Common myeloid progenitor, CD34-positive (primary cell): Measurements from ENCODE around the gene PLCXD1.

ENCODE experiments used
- CTCF ChIA-PET: fragments of 350-600 bp; sonication (Branson Sonifier 250); formaldehyde crosslinking; loops from one replicate; lab custom pipeline; 2021; ENCODE audit warnings: antibody characterized with exemption; lab: Charles Lee
- POLR2A ChIA-PET: fragments of 350-600 bp; sonication (Branson Sonifier 250); formaldehyde crosslinking; loops from one replicate; lab custom pipeline; 2021; ENCODE audit warnings: antibody characterized with exemption; lab: Charles Lee
- DNase-seq, 3 donors: peaks; one replicate each; pipeline versions ENCODE4 v3.0.0 to v3.0.0-alpha.2; 2013
- H3K27ac ChIP-seq, 2 experiments: 1 replicate in 1 of 2; 2 replicates in 1 of 2; pipeline ENCODE4 v1.7.0; 2013; ENCODE audit warnings: inconsistent platforms in 2 of 2, low read length in 2 of 2, mild to moderate bottlenecking in 2 of 2, low read depth in 1 of 2, moderate library complexity in 1 of 2; ENCODE audit not compliant: severe bottlenecking in 2 of 2, insufficient read depth in 1 of 2, poor library complexity in 1 of 2
- H3K27me3 ChIP-seq, 5 experiments: replicated peaks in 2 of 5; 1 replicate in 3 of 5; 2 replicates in 2 of 5; pipeline versions ENCODE4 v1.6.1 to v1.7.0; 2013; ENCODE audit warnings: low read length in 4 of 5, mild to moderate bottlenecking in 2 of 5, moderate library complexity in 2 of 5, inconsistent platforms in 1 of 5; ENCODE audit not compliant: insufficient read depth in 5 of 5, control insufficient read depth in 4 of 5
- H3K36me3 ChIP-seq, 4 experiments: 1 replicate in 2 of 4; 2 replicates in 2 of 4; pipeline versions ENCODE4 v1.6.1 to v1.7.0; 2013; ENCODE audit warnings: low read length in 3 of 4, control low read depth in 1 of 4, mild to moderate bottlenecking in 1 of 4; ENCODE audit not compliant: control insufficient read depth in 4 of 4, insufficient read depth in 4 of 4
- H3K4me1 ChIP-seq, 4 experiments: 1 replicate in 3 of 4; 2 replicates in 1 of 4; pipeline versions ENCODE4 v1.6.1 to v1.7.1; 2013; ENCODE audit warnings: low read length in 3 of 4, mild to moderate bottlenecking in 3 of 4, control low read depth in 1 of 4, inconsistent platforms in 1 of 4, moderate library complexity in 1 of 4; ENCODE audit not compliant: control insufficient read depth in 4 of 4, insufficient read depth in 4 of 4; ENCODE audit errors: control extremely low read depth in 1 of 4
- H3K4me3 ChIP-seq, 7 experiments: 1 replicate in 4 of 7; 2 replicates in 3 of 7; pipeline versions ENCODE4 v1.5.1 to v1.7.0; 2013; ENCODE audit warnings: mild to moderate bottlenecking in 7 of 7, low read length in 6 of 7, moderate library complexity in 6 of 7, inconsistent platforms in 2 of 7, low read depth in 2 of 7, control low read depth in 1 of 7; ENCODE audit not compliant: insufficient read depth in 4 of 7, control insufficient read depth in 1 of 7; ENCODE audit errors: extremely low read depth in 1 of 7
- H3K9me3 ChIP-seq, 5 experiments: 1 replicate in 4 of 5; 2 replicates in 1 of 5; pipeline versions ENCODE4 v1.6.1 to v1.7.1; 2013; ENCODE audit warnings: low read length in 4 of 5, mild to moderate bottlenecking in 2 of 5, inconsistent platforms in 1 of 5, low read depth in 1 of 5, moderate library complexity in 1 of 5; ENCODE audit not compliant: control insufficient read depth in 4 of 5, insufficient read depth in 2 of 5; ENCODE audit errors: control extremely low read depth in 1 of 5
- WGBS: methylation state at CpG from one replicate; pipeline ENCODE4 v1.1.5; 2013; ENCODE audit not compliant: insufficient coverage; 5-methylcytosine and 5-hydroxymethylcytosine counted together

Gene PLCXD1

DNA sequence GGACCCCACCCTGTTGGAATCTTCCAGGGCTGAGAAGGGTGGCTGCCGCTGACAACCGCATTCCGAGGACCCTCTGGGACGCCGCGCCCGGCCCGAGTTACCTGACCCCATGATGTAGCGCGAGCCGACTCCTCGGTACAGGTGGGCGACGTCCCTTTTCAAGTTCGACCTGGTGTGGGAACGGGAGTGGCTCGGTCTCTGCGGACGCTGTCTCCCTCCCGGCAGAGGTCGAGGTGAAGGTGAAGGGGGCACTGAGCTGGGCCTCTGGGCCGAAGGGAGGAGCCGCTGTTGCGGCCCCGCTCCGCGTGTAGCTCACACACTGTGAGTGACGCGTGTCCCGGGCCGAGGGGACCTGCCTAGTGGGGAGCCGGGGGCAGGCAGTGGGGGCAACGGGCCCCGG, 32.9 kb downstream of the PLCXD1 start:
- Histone ChIP-seq H3K4me3 (no peak overlapping the region), H3K36me3 (peaks cover 10 to 65% (median 49%) of the 10 kb centered on the region in 4 experiments), H3K27ac (no peak overlapping the region), H3K9me3 (no peaks in the 10 kb centered on the region), H3K4me1 (peaks cover 0 to 4% (median 2%) of the 10 kb centered on the region in 4 experiments), H3K27me3 (no peaks in the 10 kb centered on the region)
- whole genome bisulfite sequencing, result 97% methylated on average over 27 of the region's 34 CpGs
- ChIA-PET CTCF (no interaction called here), POLR2A (no interaction called here)
- DNase-seq, result no peak

DNA sequence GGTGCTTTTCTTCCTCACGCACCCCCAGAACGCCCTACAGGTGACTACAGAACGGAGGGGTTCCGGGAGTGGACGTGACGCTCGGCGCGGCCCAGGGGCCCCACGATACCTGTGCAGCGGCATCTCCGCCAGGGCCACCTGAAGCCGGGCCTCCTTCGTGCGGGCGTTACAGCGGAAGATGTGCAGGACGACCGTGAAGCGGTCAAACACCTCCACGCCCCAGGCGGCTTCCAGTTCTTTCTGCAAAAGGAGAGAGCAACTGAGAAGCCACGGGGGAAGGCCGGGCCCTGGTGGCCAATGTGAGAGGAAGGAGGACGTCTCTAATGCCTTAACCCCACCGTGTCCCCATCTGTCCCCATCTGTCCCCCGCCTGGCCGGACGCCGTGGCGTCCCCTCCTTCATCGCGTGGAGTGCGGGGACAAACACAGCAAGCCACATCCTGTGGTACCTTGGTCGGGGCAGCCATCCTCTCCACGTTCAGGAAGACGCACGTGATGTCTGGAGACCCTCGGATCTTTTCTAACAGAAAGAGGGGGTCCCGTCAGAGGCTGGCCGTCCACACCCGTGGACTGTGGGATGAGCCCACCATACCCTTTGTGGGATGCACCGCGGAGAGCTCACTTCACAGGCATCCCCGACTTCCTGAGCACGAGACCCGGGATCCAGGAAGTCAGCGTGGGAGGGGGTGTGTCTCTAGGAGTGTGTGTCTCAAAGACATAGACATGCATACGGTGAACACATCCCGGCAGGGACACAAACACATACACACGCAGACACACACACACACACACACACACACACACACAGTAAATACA, 33.8 kb downstream of the PLCXD1 start:
- ChIA-PET CTCF (no interaction called here), POLR2A (no interaction called here)
- Histone ChIP-seq H3K9me3 (no peaks in the 10 kb centered on the region), H3K4me1 (peaks cover 0 to 8% (median 6%) of the 10 kb centered on the region in 4 experiments), H3K27ac (no peak overlapping the region), H3K27me3 (peaks cover 0 to under 1% (median 0%) of the 10 kb centered on the region in 5 experiments), H3K36me3 (peaks cover 10 to 60% (median 45%) of the 10 kb centered on the region in 4 experiments), H3K4me3 (no peak overlapping the region)
- 90% methylated on average over 43 of the region's 51 CpGs for WGBS
- no peak for DNase-seq

DNA sequence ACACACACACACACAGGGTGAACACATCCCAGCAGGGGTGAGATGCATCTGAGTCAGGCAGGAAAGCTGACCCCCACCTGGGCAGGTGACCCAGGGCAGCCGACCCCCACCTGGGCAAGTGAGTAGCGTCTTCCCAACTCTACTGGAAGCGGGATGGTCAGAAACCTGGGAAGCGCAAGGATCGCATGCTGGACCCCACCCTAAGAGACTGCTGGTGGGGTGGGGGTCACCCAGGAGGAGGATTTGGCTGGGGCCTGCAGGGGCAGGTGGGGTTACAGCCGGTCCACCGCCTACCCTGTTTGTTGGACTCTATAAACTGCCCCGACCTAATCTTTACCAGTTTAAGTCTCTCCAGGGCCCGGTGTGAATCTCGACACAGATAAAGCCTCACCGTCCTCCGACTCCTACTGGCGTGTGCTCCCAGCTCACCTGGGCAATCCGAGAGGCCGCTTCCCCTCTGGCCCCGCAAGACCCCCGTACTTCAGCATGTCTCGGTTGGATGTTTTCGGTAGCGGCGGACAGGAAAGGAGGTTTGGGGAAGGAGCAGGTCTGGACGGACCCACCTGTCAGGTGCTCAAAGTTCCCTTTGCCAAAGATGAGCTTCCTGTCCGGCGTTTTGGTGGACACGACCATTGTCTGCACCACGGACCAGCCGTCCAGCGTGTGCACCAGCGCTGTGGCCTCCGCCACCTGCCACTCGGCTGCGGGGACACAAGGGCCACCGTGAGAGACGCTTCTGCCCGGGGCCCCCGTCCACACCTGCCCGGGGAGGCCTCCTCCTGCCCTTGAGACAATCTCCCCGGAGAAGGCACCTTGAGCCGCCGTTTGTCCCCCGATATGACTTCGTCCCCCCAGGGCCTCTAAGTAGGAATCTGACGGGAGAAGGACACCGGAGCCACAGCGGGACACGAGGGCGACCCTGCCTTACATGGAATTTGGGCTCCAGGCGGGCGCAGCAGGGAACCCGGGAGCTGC, 35.5 kb downstream of the PLCXD1 start:
- Histone ChIP-seq H3K27ac (no peak overlapping the region), H3K4me3 (peak overlapping the region in 2 of 7 experiments; percentile 25 to 33), H3K9me3 (no peaks in the 10 kb centered on the region), H3K36me3 (peaks cover 7 to 48% (median 36%) of the 10 kb centered on the region in 4 experiments), H3K4me1 (peaks cover 0 to 19% (median 16%) of the 10 kb centered on the region in 4 experiments), H3K27me3 (peaks cover 0 to 3% (median 0%) of the 10 kb centered on the region in 5 experiments)
- POLR2A ChIA-PET, result no interaction called here
- CTCF ChIA-PET, result no interaction called here
- 96% methylated on average over 50 of the region's 50 CpGs for WGBS
- DNase-seq, result no peak

DNA sequence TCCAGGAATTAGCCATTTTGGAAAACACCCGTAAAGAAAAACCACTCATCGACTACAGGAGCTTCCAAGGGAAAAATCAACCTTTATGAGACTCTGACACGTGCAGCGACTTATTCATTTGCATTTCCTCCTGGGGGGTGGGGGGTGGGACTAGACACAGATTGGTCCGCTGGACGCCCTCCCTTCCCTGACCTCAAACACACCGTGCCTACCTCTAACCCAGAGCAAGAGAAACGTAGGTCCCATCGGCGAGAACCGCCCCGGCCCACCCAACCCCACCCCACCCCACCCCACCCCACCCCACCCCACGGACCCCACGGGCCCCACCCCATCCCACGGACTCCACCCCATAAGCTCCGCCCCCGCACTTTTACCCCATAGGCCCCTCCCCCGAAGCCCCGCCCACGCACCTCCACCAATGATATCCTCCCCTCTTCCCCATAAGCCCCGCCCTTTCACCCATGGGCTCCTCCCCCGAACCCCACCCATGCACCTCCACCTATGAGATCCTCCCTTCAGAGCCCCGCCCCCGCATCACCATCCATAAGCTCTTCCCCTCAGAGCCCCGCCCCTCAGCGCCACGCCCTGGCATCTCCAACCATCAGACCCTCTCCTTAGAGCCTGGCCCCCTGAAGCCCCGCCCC, 36.4 kb downstream of the PLCXD1 start:
- no peaks in the 10 kb centered on the region for H3K9me3 ChIP-seq
- CTCF ChIA-PET, result no interaction called here
- no peak for DNase-seq
- H3K4me3 ChIP-seq, result peak overlapping the region in 6 of 7 experiments; percentile 23 to 90 (median 84)
- no peak overlapping the region for H3K27ac ChIP-seq
- peaks cover 0 to 19% (median 16%) of the 10 kb centered on the region in 4 experiments for H3K4me1 ChIP-seq
- peaks cover 0 to 3% (median 0%) of the 10 kb centered on the region in 5 experiments for H3K27me3 ChIP-seq
- H3K36me3 ChIP-seq, result peaks cover 5 to 39% (median 27%) of the 10 kb centered on the region in 4 experiments
- POLR2A ChIA-PET, result no interaction called here
- 39% methylated on average over 13 of the region's 28 CpGs for WGBS

DNA sequence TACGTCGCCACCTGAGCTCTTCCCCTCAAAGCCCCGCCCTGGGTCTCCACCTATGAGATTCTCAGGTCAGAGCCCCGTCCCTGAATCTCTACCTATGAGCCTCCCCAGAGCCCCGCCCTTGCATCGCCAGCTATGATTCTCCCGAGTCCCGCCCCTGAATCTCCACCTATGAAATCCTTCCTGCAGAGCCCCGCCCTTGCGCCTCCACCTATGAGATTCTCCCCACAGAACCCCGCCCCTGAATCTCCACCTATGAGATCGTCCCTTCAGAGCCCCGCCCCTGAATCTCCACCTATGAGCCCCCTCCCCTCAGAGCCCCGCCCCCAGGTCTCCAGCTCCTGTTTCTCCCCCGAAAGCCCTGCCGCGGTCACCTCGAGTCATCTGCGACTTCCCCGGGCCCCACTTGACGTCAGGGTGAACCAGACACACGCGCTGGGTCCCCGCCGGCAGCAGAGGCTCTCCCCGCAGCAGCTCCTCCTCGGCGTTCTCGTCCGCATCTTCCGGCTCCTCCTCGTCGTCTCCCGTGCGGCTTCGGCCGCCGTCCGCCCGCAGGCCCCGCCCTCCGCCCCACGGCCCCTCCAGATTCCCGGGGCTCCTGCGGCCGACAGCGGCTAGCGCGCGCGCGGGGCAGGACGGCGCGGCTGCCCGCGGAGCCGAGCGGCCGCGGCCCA, 37.0 kb downstream of the PLCXD1 start:
- Histone ChIP-seq H3K27ac (peak overlapping the region; percentile 84 to 91), H3K9me3 (no peaks in the 10 kb centered on the region), H3K4me3 (peak overlapping the region; percentile 51 to 90 (median 84)), H3K4me1 (peaks cover 0 to 20% (median 17%) of the 10 kb centered on the region in 4 experiments), H3K27me3 (peaks cover 0 to 3% (median 0%) of the 10 kb centered on the region in 5 experiments), H3K36me3 (peaks cover 5 to 32% (median 23%) of the 10 kb centered on the region in 4 experiments)
- ChIA-PET POLR2A (no interaction called here), CTCF (no interaction called here)
- peak; percentile 100 for DNase-seq
- 1% methylated on average over 59 of the region's 61 CpGs for WGBS

DNA sequence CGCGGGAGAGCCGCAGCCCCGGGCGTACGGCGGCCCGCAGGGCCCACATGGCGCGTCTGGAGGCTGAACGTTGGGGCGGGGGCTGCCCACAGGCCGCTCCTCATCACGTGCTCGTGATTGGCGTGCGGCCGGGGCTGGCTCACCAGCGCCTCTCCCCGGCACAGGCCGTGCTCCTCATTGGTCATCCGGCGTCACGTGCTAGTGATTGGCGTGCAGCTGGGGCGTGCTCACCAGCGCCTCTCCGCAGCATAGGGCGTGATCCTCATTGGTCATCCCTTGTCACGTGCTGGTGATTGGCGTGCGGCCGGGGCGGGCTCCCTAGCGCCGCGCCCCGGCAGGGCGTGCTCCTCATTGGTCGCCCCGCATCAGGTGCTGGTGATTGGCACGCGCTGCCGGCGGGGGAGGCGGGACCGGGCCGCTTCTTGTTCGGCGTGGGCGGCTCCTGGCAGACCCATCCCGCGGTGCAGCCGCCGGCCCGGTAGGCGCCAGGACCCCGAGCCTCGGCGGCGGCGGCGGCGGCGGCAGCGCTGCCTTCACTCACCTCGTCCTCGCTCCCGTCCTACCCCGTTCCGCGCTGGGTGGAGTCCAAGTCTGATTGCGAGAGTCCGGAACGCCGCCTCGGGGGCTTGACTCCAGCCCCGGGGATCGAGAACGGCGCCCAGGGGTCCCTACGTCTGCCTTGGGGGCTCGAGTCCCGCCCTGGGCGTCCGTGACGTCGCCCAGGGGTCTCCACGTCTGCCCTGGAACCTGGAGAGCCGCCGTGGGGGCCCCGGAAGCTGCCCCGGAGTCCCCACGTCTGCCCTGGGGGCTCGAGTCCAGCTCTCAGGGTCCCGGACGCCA, 37.8 kb downstream of the PLCXD1 start, which contains the start of gene GTPBP6:
Gene GTPBP6, minus strand, starts transcription at position 58 of the 840 bp plus-strand sequence. Its CDS starts 9 bp downstream, at position 49.
- Histone ChIP-seq H3K4me3 (peak within 1 kb of the TSS; percentile 67 to 90 (median 84)), H3K9me3 (no peaks in the 10 kb centered on the region), H3K27me3 (peaks cover 0 to 3% (median 0%) of the 10 kb centered on the region in 5 experiments), H3K36me3 (peaks cover 3 to 25% (median 18%) of the 10 kb centered on the region in 4 experiments), H3K27ac (peak within 1 kb of the TSS; percentile 84 to 91), H3K4me1 (peaks cover 0 to 24% (median 20%) of the 10 kb centered on the region in 4 experiments)
- CTCF ChIA-PET, result no interaction called here
- peak; percentile 100 for DNase-seq
- POLR2A ChIA-PET, result no interaction called here
- 0% methylated on average over 92 of the region's 97 CpGs for WGBS
